B cell (primary cell): ENCODE results near the gene BCL11A.

Experiments used
- CTCF ChIP-seq: fragments of 200-600 bp; IDR thresholded peaks from one replicate; pipeline ENCODE4 v1.8.0; 2022; ENCODE audit warnings: antibody characterized with exemption, mild to moderate bottlenecking
- EZH2 ChIP-seq: IDR thresholded peaks from 2 replicates; pipeline ENCODE4 v1.6.1; 2012; ENCODE audit warnings: borderline replicate concordance, low read depth, mild to moderate bottlenecking, moderate library complexity, low read length; ENCODE audit not compliant: insufficient read depth, poor library complexity, severe bottlenecking

DNA sequence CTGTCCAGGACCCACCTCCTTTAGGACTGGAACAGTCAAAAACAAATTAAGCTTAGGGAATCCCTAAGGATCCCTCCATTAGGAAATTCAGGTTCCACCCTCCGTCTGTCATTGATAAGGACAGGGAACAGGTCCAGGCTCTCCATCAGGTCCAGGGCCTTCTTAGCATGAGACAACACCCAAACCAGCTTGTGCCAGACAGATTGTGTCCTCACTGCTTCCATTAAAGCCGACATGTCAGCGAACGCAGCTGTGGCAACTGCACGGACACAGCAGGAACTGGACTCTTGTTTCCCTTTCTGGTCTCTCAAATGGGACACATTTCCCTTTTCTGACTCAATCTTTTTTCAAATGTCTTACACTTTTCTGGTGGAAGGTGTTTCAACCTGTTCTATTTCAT, 81.4 kb downstream of the BCL11A start:
- TF ChIP-seq CTCF (no peak), EZH2 (no peak)
